ENCODE results near the gene ZNF607.
"Not testable (repeated sequence)": the region's sequence is repeated elsewhere in the genome, so short reads cannot be mapped to it uniquely, and the experiment has no call there.

ZNF607 gene

DNA sequence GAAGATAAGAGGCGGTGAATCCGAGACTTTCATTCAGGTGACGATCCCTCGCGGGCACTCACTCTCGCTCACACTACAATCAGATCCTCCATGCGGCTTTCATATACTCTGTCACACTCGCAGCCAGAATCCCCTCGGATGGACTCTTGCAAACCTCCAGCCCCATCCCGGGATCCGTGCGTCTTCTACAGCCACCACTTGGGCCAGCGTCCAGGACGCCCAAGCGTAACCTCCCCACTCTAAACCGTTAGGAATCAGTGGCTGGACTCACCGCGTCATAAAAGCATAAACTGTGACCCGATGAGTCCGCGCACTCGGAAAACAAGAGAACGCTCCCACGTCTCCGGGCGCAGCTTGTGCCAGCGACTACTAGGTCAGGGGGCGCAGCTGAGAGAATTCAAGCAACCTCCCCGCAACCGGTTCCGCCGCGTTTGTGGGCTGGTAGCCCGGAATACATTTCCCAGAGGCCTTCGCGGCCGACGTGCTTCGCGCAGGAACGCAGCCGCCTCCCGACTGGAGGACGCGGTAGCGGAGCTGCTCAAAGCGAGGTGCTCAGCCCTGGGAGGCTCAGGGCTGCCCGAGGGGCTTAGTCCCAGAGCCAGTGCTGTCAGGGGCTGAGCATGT lies 27.6 kb downstream of the ZNF607 start:
- H3K4me3 ChIP-seq (ENCODE audit: control insufficient read depth, low read depth, low read length): peak overlapping the region; percentile 71
- TF ChIP-seq, protein P1, sequence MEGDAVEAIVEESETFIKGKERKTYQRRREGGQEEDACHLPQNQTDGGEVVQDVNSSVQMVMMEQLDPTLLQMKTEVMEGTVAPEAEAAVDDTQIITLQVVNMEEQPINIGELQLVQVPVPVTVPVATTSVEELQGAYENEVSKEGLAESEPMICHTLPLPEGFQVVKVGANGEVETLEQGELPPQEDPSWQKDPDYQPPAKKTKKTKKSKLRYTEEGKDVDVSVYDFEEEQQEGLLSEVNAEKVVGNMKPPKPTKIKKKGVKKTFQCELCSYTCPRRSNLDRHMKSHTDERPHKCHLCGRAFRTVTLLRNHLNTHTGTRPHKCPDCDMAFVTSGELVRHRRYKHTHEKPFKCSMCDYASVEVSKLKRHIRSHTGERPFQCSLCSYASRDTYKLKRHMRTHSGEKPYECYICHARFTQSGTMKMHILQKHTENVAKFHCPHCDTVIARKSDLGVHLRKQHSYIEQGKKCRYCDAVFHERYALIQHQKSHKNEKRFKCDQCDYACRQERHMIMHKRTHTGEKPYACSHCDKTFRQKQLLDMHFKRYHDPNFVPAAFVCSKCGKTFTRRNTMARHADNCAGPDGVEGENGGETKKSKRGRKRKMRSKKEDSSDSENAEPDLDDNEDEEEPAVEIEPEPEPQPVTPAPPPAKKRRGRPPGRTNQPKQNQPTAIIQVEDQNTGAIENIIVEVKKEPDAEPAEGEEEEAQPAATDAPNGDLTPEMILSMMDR (conservative IDR thresholded peaks at IDR 0.05; ENCODE audit: control insufficient read depth, insufficient read depth, low read depth, low read length): no peak
- peak; percentile 94 for DNase-seq (ENCODE audit: low read depth)

DNA sequence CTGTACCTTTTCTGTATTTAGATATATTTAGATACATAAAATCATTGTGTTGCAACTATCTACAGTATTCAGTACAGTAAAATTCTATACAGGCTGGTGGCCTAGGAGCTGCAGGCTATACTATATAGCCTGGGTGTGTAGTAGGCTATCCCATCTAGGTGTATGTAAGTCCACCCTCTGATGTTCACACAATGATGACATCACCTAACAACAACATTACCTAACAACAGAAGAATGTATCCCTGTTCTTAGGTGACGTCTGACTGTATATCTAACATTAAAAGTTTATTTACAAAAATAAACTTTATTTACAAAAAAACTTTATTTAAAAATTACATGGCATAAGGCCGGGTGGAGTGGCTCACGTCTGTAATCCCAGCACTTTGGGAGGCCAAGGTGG lies 36.0 kb downstream of the ZNF607 start:
- no peak overlapping the region for H3K4me3 ChIP-seq (ENCODE audit: control insufficient read depth, low read depth, low read length)
- TF ChIP-seq, protein P1 (conservative IDR thresholded peaks at IDR 0.05; ENCODE audit: control insufficient read depth, insufficient read depth, low read depth, low read length): no peak
- DNase-seq (ENCODE audit: low read depth): no peak

DNA sequence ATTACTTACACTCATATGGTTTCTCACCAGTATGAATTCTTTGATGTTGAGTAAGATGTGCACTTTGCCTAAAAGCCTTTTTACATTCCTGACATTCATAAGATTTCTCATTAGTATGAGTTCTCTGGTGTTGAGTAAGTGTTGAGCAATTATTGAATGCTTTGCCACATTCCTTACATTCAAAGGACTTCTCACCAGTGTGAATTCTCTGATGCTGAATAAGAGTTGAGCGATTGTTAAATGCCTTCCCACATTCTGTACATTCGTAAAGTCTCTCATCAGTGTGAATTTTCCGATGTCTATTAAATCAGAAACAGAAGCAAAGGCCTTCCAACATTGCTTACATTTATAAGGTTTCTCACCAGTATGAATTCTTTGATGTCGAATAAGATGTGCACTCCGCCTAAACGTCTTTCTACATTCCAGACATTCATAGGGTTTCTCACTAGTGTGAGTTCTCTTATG lies 50.1 kb downstream of the ZNF607 start:
- H3K4me3 ChIP-seq (ENCODE audit: control insufficient read depth, low read depth, low read length): no peak overlapping the region
- TF ChIP-seq, protein P1 (conservative IDR thresholded peaks at IDR 0.05; ENCODE audit: control insufficient read depth, insufficient read depth, low read depth, low read length): no peak
- peak; percentile 0 for DNase-seq (ENCODE audit: low read depth)

DNA sequence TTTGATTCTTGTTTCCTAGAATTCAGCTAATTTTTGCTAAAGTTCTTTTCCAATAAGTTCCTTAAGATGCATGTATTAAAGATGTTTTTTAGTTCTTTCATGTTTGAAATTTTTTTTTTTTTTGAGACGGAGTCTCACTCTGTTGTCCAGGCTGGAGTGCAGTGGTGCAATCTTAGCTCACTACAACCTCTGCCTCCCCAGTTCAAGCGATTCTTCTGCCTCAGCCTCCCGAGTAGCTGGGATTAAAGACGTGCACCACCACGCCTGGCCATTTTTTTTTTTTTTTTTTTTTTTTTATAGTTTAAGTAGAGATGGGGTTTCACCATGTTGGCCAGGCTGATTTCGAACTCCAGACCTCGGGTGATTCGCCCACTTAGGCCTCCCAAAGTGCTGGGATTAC lies 62.4 kb downstream of the ZNF607 start:
- not testable (repeated sequence) for DNase-seq (ENCODE audit: low read depth); H3K4me3 ChIP-seq (ENCODE audit: control insufficient read depth, low read depth, low read length)

DNA sequence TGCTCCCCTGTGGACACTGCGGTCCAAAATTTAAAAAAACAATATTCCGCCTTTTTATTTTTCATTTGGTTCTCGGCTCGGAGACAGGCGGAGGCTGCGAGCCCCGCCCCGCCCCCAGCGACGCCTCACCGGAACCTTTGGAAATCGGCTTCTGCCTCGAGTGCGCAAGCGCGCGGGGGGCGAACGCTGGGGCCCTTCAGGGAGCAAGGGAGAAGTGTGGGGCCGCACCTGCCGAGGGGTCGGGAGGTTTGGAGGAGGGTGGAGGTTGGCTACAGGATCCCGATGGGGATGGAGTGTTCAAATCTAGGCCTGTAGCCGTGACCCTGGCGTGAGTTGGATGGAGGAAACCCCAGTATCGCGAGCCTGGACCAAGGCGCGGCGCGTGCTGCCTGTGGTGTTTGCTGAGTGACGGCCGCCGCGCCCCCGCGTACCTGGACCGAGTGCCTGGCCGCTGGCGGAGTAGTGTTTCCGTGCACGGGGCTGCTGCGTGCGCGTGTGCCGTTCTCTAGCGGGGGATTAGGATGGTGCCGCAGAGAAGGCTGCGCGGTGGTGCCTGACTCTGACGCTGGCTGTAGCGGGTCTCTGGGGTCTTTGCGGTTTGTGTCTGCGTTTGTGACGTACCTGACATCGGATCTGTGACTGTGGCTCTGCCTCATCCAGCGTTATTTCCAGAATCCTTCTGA lies 63.7 kb downstream of the ZNF607 start:
- peak overlapping the region; percentile 79 for H3K4me3 ChIP-seq (ENCODE audit: control insufficient read depth, low read depth, low read length)
- peak; percentile 70 for DNase-seq (ENCODE audit: low read depth)
- TF ChIP-seq, protein P1 (conservative IDR thresholded peaks at IDR 0.05; ENCODE audit: control insufficient read depth, insufficient read depth, low read depth, low read length): no peak

DNA sequence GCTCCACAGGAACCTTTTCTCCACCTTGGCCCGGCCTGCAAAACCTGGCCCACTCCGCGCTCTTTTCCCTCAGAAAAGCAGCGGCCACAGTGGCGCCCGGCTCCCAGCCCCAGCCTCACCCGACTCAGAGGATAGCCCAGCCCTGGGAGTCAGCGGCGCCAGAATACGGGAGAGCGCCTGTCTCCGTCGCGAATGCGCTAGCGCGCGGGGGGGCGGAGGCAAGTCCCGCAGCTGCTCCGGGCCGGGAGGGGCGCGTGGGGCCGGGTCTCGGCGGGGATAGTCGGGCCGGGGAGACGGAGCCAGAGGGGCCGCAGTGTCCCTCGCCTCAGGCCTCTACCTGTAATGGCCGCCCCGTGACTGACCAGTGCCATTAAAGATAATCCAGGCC lies 64.3 kb downstream of the ZNF607 start, which contains the start of gene ZFP30:
Gene ZFP30, minus strand, starts transcription at position 165 of the 388 bp plus-strand sequence. CDS start 7,643 bp downstream, outside the sequence.
- H3K4me3 ChIP-seq (ENCODE audit: control insufficient read depth, low read depth, low read length): peak within 1 kb of the TSS; percentile 79
- TF ChIP-seq, protein P1 (conservative IDR thresholded peaks at IDR 0.05; ENCODE audit: control insufficient read depth, insufficient read depth, low read depth, low read length): no peak
- peak; percentile 73 for DNase-seq (ENCODE audit: low read depth)

DNA sequence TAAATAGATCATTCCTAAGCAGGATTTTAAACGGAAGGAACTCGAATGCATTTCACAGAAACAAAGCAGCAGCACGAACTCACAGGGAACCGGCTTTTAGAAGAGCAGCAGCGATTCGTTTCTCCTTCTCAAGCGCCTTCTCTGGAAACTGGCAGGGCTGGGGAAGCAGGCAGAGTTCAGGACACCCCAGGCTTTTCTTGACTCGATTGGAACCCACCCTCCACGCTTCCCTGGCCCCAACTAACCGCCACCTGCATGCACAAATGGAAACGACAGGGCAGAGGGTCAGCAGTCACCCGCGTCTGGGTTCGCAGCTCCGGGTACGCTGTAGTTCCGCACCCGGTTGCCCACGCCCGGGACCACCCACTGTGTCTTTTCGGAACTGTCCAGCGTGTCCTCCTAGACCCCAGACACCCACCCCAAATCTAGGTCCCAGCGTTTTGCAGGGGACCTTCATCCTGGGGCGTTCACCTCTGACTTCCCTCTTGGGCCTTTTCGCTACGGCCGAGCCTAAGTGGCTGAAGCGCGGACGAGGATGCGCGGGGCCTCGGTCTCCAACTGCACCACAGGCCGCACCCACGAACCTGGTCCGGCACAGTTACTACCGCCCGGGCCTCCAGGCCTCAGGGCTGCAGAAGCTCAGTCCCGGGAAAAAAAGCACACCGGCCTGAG lies 64.8 kb downstream of the ZNF607 start:
- DNase-seq (ENCODE audit: low read depth): peak; percentile 39
- TF ChIP-seq, protein P1 (conservative IDR thresholded peaks at IDR 0.05; ENCODE audit: control insufficient read depth, insufficient read depth, low read depth, low read length): no peak
- H3K4me3 ChIP-seq (ENCODE audit: control insufficient read depth, low read depth, low read length): peak overlapping the region; percentile 79
